ENCODE measurements around the gene BMP3.

DNA sequence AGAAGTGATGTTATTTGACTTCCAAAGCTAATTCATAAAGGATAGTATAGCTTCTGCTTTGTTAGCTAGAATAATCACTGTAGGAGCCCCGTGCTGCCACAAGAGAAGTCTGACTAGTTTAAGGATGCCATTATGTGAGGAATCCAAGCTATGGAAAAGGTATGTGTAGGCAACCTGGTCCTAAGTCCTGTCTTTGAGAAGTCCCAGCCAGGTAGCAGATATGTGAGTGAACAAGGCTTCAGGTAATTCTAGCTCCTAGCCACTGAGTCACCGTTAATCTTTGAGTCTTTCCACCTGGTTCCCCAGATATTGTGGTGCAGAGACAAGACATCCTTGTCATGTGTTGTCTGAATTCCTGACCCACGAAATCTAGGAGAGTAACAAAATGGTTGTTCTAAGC lies 55.5 kb downstream of the BMP3 start:
- TF ChIP-seq, protein P1, sequence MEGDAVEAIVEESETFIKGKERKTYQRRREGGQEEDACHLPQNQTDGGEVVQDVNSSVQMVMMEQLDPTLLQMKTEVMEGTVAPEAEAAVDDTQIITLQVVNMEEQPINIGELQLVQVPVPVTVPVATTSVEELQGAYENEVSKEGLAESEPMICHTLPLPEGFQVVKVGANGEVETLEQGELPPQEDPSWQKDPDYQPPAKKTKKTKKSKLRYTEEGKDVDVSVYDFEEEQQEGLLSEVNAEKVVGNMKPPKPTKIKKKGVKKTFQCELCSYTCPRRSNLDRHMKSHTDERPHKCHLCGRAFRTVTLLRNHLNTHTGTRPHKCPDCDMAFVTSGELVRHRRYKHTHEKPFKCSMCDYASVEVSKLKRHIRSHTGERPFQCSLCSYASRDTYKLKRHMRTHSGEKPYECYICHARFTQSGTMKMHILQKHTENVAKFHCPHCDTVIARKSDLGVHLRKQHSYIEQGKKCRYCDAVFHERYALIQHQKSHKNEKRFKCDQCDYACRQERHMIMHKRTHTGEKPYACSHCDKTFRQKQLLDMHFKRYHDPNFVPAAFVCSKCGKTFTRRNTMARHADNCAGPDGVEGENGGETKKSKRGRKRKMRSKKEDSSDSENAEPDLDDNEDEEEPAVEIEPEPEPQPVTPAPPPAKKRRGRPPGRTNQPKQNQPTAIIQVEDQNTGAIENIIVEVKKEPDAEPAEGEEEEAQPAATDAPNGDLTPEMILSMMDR (IDR thresholded peaks at IDR 0.05): no peak
- TF ChIP-seq POLR2A (IDR thresholded peaks at IDR 0.05): no peak
